GM10266 (cell line): ENCODE measurements around the gene FOXP4.

Experiments used
- DNase-seq: peaks from one replicate; pipeline ENCODE4 v3.0.0; 2012; ENCODE audit errors: extremely low spot score
- CTCF ChIP-seq: IDR thresholded peaks from 2 replicates; pipeline ENCODE4 v1.5.1; 2012; ENCODE audit warnings: mild to moderate bottlenecking, low read depth; ENCODE audit not compliant: control insufficient read depth, insufficient read depth; ENCODE audit errors: missing control alignments

FOXP4 gene

GRCh38 chr6:41523915-41524633 is 22.1 kb upstream of the FOXP4 start:
- no peak for TF ChIP-seq CTCF
- DNase-seq: no peak

GRCh38 chr6:41524634-41525011 is 21.6 kb upstream of the FOXP4 start:
- TF ChIP-seq CTCF: no peak
- DNase-seq: no peak

GRCh38 chr6:41527721-41528408 is 18.3 kb upstream of the FOXP4 start:
- no peak for DNase-seq
- TF ChIP-seq CTCF: no peak

GRCh38 chr6:41528409-41528963 is 17.7 kb upstream of the FOXP4 start:
- DNase-seq: no peak
- no peak for TF ChIP-seq CTCF

GRCh38 chr6:41529049-41529448 is 17.1 kb upstream of the FOXP4 start:
- no peak for TF ChIP-seq CTCF
- DNase-seq: no peak

- no peak for DNase-seq
- no peak for TF ChIP-seq CTCF
Measured at GRCh38 chr6:41529970-41530369, 16.2 kb upstream of the FOXP4 start.

GRCh38 chr6:41530476-41530875 is 15.7 kb upstream of the FOXP4 start:
- no peak for DNase-seq

More at GRCh38 chr6:41530476-41530875, 15.7 kb upstream of the FOXP4 start:
- no peak for TF ChIP-seq CTCF
